ENCODE data around the gene SLF1. TPM values are rescaled to one million over a fixed set of nuclear protein-coding genes. Genes with fewer than 3 reads are reported as not detected.

SLF1 gene
- total and polyA plus RNA-seq, 9 of the 15 experiments (the other 6 are each of a cell fraction or from before 2014, with no cell fraction given), result 9.8 to 31.1 (median 16.3) TPM

GRCh38 chr5:94736498-94736897 is 118.0 kb downstream of the SLF1 start:
- FAIRE-seq, result no peak
- no peak overlapping the region for H3K4me3 ChIP-seq
- CTCF ChIA-PET (ENCODE audit: low intra/inter-chr PET ratio), result no interaction called here
- no peak overlapping the region for H3K27ac ChIP-seq (ENCODE audit: extremely low read depth, low read depth, low read length)
- no peak overlapping the region for H3K4me2 ChIP-seq (ENCODE audit: insufficient read depth, low read length)
- no peaks in the 10 kb centered on the region for H3K27me3 ChIP-seq (ENCODE audit: control insufficient read depth in 2 of 2, insufficient read depth in 2 of 2, low read length in 2 of 2)
- H3K4me1 ChIP-seq (replicated peaks in 1 of 2; ENCODE audit: control insufficient read depth in 2 of 2, insufficient read depth in 2 of 2, low read length in 2 of 2), result no peaks in the 10 kb centered on the region
- POLR2A ChIA-PET, result no interaction called here
- BruUV-seq (replicated peaks), result no TSS peak
- H3K79me2 ChIP-seq (ENCODE audit: control insufficient read depth, insufficient read depth, low read length), result no peaks in the 10 kb centered on the region
- no peak overlapping the region for H3K9ac ChIP-seq (ENCODE audit: insufficient read depth in 1 of 2, low read depth in 2 of 2, low read length in 2 of 2)
- TF ChIP-seq, protein P1, sequence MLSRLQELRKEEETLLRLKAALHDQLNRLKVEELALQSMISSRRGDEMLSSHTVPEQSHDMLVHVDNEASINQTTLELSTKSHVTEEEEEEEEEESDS (CRISPR knock-in tag; IDR thresholded peaks at IDR 0.05), result no peak
- TF ChIP-seq KLF1 (tag; IDR thresholded peaks at IDR 0.05), result no peak
- TF ChIP-seq ZNF324 (CRISPR knock-in tag; IDR thresholded peaks at IDR 0.05), result no peak
- TF ChIP-seq KAT2B (IDR thresholded peaks at IDR 0.05; ENCODE audit: low read depth, low read length), result no peak
- TF ChIP-seq, protein P2, sequence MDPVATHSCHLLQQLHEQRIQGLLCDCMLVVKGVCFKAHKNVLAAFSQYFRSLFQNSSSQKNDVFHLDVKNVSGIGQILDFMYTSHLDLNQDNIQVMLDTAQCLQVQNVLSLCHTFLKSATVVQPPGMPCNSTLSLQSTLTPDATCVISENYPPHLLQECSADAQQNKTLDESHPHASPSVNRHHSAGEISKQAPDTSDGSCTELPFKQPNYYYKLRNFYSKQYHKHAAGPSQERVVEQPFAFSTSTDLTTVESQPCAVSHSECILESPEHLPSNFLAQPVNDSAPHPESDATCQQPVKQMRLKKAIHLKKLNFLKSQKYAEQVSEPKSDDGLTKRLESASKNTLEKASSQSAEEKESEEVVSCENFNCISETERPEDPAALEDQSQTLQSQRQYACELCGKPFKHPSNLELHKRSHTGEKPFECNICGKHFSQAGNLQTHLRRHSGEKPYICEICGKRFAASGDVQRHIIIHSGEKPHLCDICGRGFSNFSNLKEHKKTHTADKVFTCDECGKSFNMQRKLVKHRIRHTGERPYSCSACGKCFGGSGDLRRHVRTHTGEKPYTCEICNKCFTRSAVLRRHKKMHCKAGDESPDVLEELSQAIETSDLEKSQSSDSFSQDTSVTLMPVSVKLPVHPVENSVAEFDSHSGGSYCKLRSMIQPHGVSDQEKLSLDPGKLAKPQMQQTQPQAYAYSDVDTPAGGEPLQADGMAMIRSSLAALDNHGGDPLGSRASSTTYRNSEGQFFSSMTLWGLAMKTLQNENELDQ (CRISPR knock-in tag; IDR thresholded peaks at IDR 0.05; ENCODE audit: borderline replicate concordance), result no peak
- no peak for TF ChIP-seq ZNF140 (CRISPR knock-in tag; IDR thresholded peaks at IDR 0.05)
- no peak for TF ChIP-seq PRMT5 (CRISPR knock-in tag; IDR thresholded peaks at IDR 0.05)
- no peak for TF ChIP-seq LEF1 (IDR thresholded peaks at IDR 0.05)
- TF ChIP-seq, protein P3, sequence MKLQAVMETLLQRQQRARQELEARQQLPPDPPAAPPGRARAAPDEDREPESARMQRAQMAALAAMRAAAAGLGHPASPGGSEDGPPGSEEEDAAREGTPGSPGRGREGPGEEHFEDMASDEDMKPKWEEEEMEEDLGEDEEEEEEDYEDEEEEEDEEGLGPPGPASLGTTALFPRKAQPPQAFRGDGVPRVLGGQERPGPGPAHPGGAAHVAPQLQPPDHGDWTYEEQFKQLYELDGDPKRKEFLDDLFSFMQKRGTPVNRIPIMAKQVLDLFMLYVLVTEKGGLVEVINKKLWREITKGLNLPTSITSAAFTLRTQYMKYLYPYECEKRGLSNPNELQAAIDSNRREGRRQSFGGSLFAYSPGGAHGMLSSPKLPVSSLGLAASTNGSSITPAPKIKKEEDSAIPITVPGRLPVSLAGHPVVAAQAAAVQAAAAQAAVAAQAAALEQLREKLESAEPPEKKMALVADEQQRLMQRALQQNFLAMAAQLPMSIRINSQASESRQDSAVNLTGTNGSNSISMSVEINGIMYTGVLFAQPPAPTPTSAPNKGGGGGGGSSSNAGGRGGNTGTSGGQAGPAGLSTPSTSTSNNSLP (IDR thresholded peaks at IDR 0.05; ENCODE audit: borderline replicate concordance, low read depth, low read length), result no peak
- TF ChIP-seq JUND (IDR thresholded peaks at IDR 0.05; ENCODE audit: borderline replicate concordance, low read depth, low read length), result no peak
- no peak for TF ChIP-seq JUND (tag; IDR thresholded peaks at IDR 0.05; ENCODE audit: borderline replicate concordance, low read depth, low read length)
- no peak for TF ChIP-seq POLR2AphosphoS5 (IDR thresholded peaks at IDR 0.05; ENCODE audit: control insufficient read depth, insufficient read depth, low read depth, low read length)
- no peak for TF ChIP-seq RBM17 (IDR thresholded peaks at IDR 0.05; ENCODE audit: borderline replicate concordance, low read depth, low read length)
- TF ChIP-seq, protein P4, sequence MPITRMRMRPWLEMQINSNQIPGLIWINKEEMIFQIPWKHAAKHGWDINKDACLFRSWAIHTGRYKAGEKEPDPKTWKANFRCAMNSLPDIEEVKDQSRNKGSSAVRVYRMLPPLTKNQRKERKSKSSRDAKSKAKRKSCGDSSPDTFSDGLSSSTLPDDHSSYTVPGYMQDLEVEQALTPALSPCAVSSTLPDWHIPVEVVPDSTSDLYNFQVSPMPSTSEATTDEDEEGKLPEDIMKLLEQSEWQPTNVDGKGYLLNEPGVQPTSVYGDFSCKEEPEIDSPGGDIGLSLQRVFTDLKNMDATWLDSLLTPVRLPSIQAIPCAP (CRISPR knock-in tag; IDR thresholded peaks at IDR 0.05; ENCODE audit: borderline replicate concordance), result no peak
- no peak for TF ChIP-seq POU5F1 (IDR thresholded peaks at IDR 0.05; ENCODE audit: borderline replicate concordance, low read depth, low read length, partially characterized antibody)
- TF ChIP-seq DPF2 (IDR thresholded peaks at IDR 0.05), result no peak
- no peak for TF ChIP-seq ZNF280A (IDR thresholded peaks at IDR 0.05; ENCODE audit: low read depth, partially characterized antibody)
- H2AFZ ChIP-seq (ENCODE audit: low read depth, low read length), result no peak overlapping the region
- H3K36me3 ChIP-seq (ENCODE audit: control insufficient read depth, insufficient read depth, low read length), result no peaks in the 10 kb centered on the region
- in situ Hi-C loops (cut with MboI) (loop anchor here (25.0 kb wide), 1 partner anchor 1149 kb away; the partner anchor contains the start of genes NR2F1 and NR2F1-AS1), intact Hi-C loops (cut with micrococcal nuclease) (loop anchor here (5.0 kb wide), 1 partner anchor 1154 kb away; the partner anchor contains the start of genes NR2F1 and NR2F1-AS1)
- no peak for ATAC-seq
- 5% methylated on average over 1 of the region's 1 CpG for WGBS (ENCODE audit: insufficient coverage, low coverage, missing lambda C conversion rate)
- H4K20me1 ChIP-seq (replicated peaks; ENCODE audit: control insufficient read depth, insufficient read depth, low read length), result no peaks in the 10 kb centered on the region
- no peak for DNase-seq (ENCODE audit: extremely low read depth in 1 of 4, low spot score in 3 of 4)
- no peaks in the 10 kb centered on the region for H3K9me3 ChIP-seq (replicated peaks; ENCODE audit: control insufficient read depth, insufficient read depth, low read depth, low read length)
- no peaks in the 10 kb centered on the region for H3K9me1 ChIP-seq (ENCODE audit: control insufficient read depth, insufficient read depth, low read length)

All from K562 (cell line).